K562 (cell line): ENCODE data around the gene PNPLA8. TPM values are rescaled to one million over a fixed set of nuclear protein-coding genes. Genes with fewer than 3 reads are reported as not detected.

Source experiments
- C11orf30 ChIP-seq: fragments of 450-650 bp; IDR thresholded peaks from 2 replicates; pipeline ENCODE4 v1.6.1; 2016; ENCODE audit warnings: low read depth, mild to moderate bottlenecking
- CCNT2 ChIP-seq: IDR thresholded peaks from 2 replicates; pipeline ENCODE4 v1.6.1; 2011; ENCODE audit warnings: borderline replicate concordance, low read depth, mild to moderate bottlenecking, moderate library complexity, mixed read lengths, low read length; ENCODE audit not compliant: insufficient read length; ENCODE audit errors: extremely low read depth
- DDX20 ChIP-seq: fragments of 450-650 bp; IDR thresholded peaks from 2 replicates; pipeline ENCODE4 v1.6.1; 2016; ENCODE audit warnings: missing genetic modification characterization, low read depth, mild to moderate bottlenecking, missing compliant biosample characterization, moderate library complexity
- DMBX1 ChIP-seq: fragments of 250-450 bp; sonication (Bioruptor Pico); IDR thresholded peaks from 2 replicates; pipeline ENCODE4 v1.8.0; 2022; ENCODE audit warnings: inconsistent platforms, mild to moderate bottlenecking, moderate library complexity, borderline replicate concordance
- FOXK2 ChIP-seq, 2 experiments: fragments of 450-650 bp; IDR thresholded peaks in 1 of 2; conservative IDR thresholded peaks in 1 of 2; 2 replicates each; pipeline ENCODE4 v1.6.1; 2016; ENCODE audit warnings: low read depth in 2 of 2, mild to moderate bottlenecking in 1 of 2
- GABPB1 ChIP-seq: sonication (generic); formaldehyde crosslinking; IDR thresholded peaks from 2 replicates; pipeline ENCODE4 v1.8.0; 2022; ENCODE audit warnings: mild to moderate bottlenecking, missing genetic modification reagents
- GTF3C2 ChIP-seq: IDR thresholded peaks from 3 replicates; pipeline ENCODE4 v1.6.1; 2011; ENCODE audit warnings: borderline replicate concordance, mild to moderate bottlenecking, moderate library complexity; ENCODE audit not compliant: insufficient read length; ENCODE audit errors: extremely low read depth
- HDAC8 ChIP-seq: fragments of 450-650 bp; IDR thresholded peaks from 2 replicates; pipeline ENCODE4 v1.6.1; 2016; ENCODE audit warnings: mild to moderate bottlenecking, missing genetic modification characterization, moderate library complexity, missing compliant biosample characterization
- MTA3 ChIP-seq: fragments of 450-650 bp; formaldehyde crosslinking; IDR thresholded peaks from 2 replicates; pipeline ENCODE4 v1.6.1; 2017; ENCODE audit warnings: mild to moderate bottlenecking, borderline replicate concordance
- NFRKB ChIP-seq: fragments of 450-650 bp; IDR thresholded peaks from 2 replicates; pipeline ENCODE4 v1.6.1; 2016; ENCODE audit warnings: low read depth
- PHF20 ChIP-seq: fragments of 450-650 bp; IDR thresholded peaks from 2 replicates; pipeline ENCODE4 v1.6.1; 2018; ENCODE audit not compliant: partially characterized antibody
- PHF8 ChIP-seq: fragments of 200-600 bp; sonication (generic); IDR thresholded peaks from 2 replicates; pipeline ENCODE4 v1.6.1; 2012; ENCODE audit warnings: mixed run types, mild to moderate bottlenecking, inconsistent platforms, low read length, moderate library complexity, borderline replicate concordance
- POLR2A ChIP-seq: fragments of 450-650 bp; conservative IDR thresholded peaks from 2 replicates; pipeline ENCODE4 v1.6.1; 2016
- ZBTB11 ChIP-seq, 3 experiments: fragments of 200-800 bp in 1 of 3; fragments of 250-450 bp in 1 of 3; fragments of 450-650 bp in 1 of 3; sonication (Bioruptor Pico) in 1 of 3; sonication (Bioruptor generic) in 1 of 3; formaldehyde crosslinking in 1 of 3; IDR thresholded peaks; 2 replicates each; pipeline versions ENCODE4 v1.6.1 to v1.8.0; 2016 to 2022; ENCODE audit warnings: mild to moderate bottlenecking in 2 of 3, missing genetic modification characterization in 2 of 3, missing compliant biosample characterization in 1 of 3, moderate library complexity in 1 of 3
- ZKSCAN1 ChIP-seq: fragments of 150-350 bp; IDR thresholded peaks from 2 replicates; pipeline ENCODE4 v1.6.1; 2016; ENCODE audit warnings: low read depth, low read length
- ZNF3 ChIP-seq: fragments of 250-450 bp; sonication (Bioruptor Pico); IDR thresholded peaks from 2 replicates; pipeline ENCODE4 v1.5.0; 2021; ENCODE audit warnings: mild to moderate bottlenecking, moderate library complexity
- ZNF518B ChIP-seq: fragments of 250-450 bp; sonication (Bioruptor Pico); IDR thresholded peaks from 2 replicates; pipeline ENCODE4 v1.5.0; 2021; ENCODE audit warnings: mild to moderate bottlenecking, moderate library complexity
- polyA plus RNA-seq, 8 experiments: library from polyadenylated mRNA; depleted of rRNA in 4 of 8; stranded (reverse) in 5 of 8; unstranded in 3 of 8; fragments of >200 nt; fragmentation: Nextera tagmentation in 2 of 8; fragmentation: Illumina TruSeq in 1 of 8; extraction: Ambion mirVana in 2 of 8; extraction: Trizol in 1 of 8; gene quantifications; 2 replicates each; pipeline versions ENCODE4 v1.2.1 to v1.2.3, GENCODE V29; 2011 to 2014; ENCODE audit warnings: inconsistent platforms in 1 of 8, missing spikeins in 1 of 8
- total RNA-seq, 7 experiments: library from RNA; depleted of rRNA in 6 of 7; stranded (reverse); fragments of >200 nt in 6 of 7; fragmentation: Illumina TruSeq in 2 of 7; extraction: Trizol in 2 of 7; gene quantifications; 2 replicates each; pipeline versions ENCODE4 v1.2.1 to v1.2.3, GENCODE V29; 2011 to 2021; ENCODE audit warnings: low replicate concordance in 1 of 7

The PNPLA8 gene
- total and polyA plus RNA-seq, 9 of the 15 experiments (the other 6 are each of a cell fraction or from before 2014, with no cell fraction given): 12.8 to 27.6 (median 16.3) TPM

GRCh38 chr7:108525985-108526767, at the start of gene PNPLA8 (continued):
- TF ChIP-seq PHF8 (peak; percentile 90), GABPB1 (CRISPR knock-in tag) (peak; percentile 98), ZNF3 (CRISPR knock-in tag) (no peak), POLR2A (peak; percentile 96), CCNT2 (peak; percentile 95), DMBX1 (CRISPR knock-in tag) (0 out of 2 replicates have a peak, but pooled peaks have one; percentile 50), HDAC8 (tag) (0 out of 2 replicates have a peak, but pooled peaks have one; percentile 13), C11orf30 (peak; percentile 83), ZNF518B (CRISPR knock-in tag) (no peak), PHF20 (peak; percentile 51), DDX20 (tag) (no peak), FOXK2 (conservative IDR thresholded peaks at IDR 0.05 in 1 of 2, IDR thresholded peaks at IDR 0.05 in 1 of 2; ENCODE audit: low read depth in 2 of 2) (peak; percentile 90 to 95), MTA3 (peak; percentile 91), ZKSCAN1 (peak; percentile 63), GTF3C2 (no peak), ZBTB11 (CRISPR knock-in tag; IDR thresholded peaks at IDR 0.05) (peak in 2 of 3 experiments; percentile 48 to 84; a peak in 3 of 6 replicates), NFRKB (peak; percentile 33; the same call in 1 of the 2 replicates)
